Keratinocyte (primary cell): ENCODE data around the gene TSPYL1.

Experiments used
- CTCF ChIP-seq, 3 experiments: IDR thresholded peaks in 1 of 3; conservative IDR thresholded peaks in 1 of 3; optimal IDR thresholded peaks in 1 of 3; 2 replicates in 2 of 3; 3 replicates in 1 of 3; pipeline versions ENCODE3 to v1.5.1; 2011; ENCODE audit warnings: low read length in 3 of 3, mild to moderate bottlenecking in 3 of 3, moderate library complexity in 2 of 3, control low read depth in 1 of 3, inconsistent platforms in 1 of 3; ENCODE audit not compliant: insufficient read depth in 2 of 3; ENCODE audit errors: extremely low read depth in 1 of 3
- EZH2 ChIP-seq: IDR thresholded peaks from one replicate; pipeline ENCODE4 v1.6.1; 2012; ENCODE audit warnings: inconsistent platforms, mild to moderate bottlenecking, low read length, moderate library complexity

GRCh38 chr6:116287689-116288282 lies 8.1 kb upstream of the TSPYL1 start:
- TF ChIP-seq CTCF (optimal IDR thresholded peaks at IDR 0.05 in 1 of 3, IDR thresholded peaks at IDR 0.05 in 1 of 3, conservative IDR thresholded peaks at IDR 0.05 in 1 of 3; ENCODE audit: extremely low read depth in 1 of 3, insufficient read depth in 2 of 3, low read length in 3 of 3) (peak in 2 of 3 experiments; percentile 59 to 72), EZH2 (no peak)
